AG09319 (cell line): ENCODE results near the gene LRRC4C.

ENCODE experiments used
- DNase-seq: peaks from one replicate; pipeline ENCODE4 v3.0.0-alpha.2; 2010; ENCODE audit warnings: low read depth; ENCODE audit errors: extremely low read depth
- TF ChIP-seq, protein P1 (sequence below): IDR thresholded peaks from 2 replicates; pipeline ENCODE4 v1.5.1; 2011; ENCODE audit warnings: low read depth, mild to moderate bottlenecking, inconsistent platforms, low read length, moderate library complexity

The LRRC4C gene

DNA sequence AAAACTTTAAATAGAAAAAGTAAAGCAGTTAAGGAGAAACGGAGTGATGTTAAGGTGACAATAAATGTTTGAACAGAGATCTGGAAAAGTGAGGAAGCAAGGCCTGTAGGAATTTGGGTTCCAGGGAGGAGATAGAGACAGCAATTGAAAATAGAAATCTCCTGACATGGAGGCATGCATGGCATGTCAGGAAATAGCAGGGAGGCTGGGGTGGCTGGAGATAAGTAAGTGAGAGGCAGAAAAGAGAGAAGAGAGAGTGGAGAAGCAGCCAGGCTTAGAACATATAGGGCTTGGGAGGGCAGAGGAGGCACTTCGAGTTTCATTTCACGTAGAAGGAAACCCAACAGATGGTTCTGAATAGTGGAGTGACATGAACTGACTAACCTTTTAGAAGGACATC is 185.5 kb downstream of the LRRC4C start:
- TF ChIP-seq, protein P1, sequence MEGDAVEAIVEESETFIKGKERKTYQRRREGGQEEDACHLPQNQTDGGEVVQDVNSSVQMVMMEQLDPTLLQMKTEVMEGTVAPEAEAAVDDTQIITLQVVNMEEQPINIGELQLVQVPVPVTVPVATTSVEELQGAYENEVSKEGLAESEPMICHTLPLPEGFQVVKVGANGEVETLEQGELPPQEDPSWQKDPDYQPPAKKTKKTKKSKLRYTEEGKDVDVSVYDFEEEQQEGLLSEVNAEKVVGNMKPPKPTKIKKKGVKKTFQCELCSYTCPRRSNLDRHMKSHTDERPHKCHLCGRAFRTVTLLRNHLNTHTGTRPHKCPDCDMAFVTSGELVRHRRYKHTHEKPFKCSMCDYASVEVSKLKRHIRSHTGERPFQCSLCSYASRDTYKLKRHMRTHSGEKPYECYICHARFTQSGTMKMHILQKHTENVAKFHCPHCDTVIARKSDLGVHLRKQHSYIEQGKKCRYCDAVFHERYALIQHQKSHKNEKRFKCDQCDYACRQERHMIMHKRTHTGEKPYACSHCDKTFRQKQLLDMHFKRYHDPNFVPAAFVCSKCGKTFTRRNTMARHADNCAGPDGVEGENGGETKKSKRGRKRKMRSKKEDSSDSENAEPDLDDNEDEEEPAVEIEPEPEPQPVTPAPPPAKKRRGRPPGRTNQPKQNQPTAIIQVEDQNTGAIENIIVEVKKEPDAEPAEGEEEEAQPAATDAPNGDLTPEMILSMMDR, result no peak

DNA sequence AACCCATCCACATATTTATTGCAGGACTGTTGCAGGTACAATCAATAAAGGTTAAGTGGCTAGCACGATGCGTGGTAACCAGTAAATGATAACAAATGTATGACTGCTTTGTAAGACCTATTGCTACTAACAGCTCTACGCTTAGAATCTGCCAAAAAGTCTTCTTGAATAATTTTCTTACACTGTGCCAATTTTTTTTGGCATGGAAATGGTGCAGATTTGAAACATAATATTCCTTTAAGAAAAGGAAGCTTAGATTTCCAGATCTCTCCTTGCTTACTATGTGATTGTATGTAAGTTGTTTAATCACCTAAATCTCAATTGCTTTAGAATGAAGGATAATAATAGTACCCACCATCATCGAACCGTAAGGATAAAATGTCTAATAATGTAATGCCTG is 192.0 kb downstream of the LRRC4C start:
- DNase-seq, result no peak

More for the DNA sequence above, 185.5 kb downstream of the LRRC4C start:
- DNase-seq, result no peak

DNA sequence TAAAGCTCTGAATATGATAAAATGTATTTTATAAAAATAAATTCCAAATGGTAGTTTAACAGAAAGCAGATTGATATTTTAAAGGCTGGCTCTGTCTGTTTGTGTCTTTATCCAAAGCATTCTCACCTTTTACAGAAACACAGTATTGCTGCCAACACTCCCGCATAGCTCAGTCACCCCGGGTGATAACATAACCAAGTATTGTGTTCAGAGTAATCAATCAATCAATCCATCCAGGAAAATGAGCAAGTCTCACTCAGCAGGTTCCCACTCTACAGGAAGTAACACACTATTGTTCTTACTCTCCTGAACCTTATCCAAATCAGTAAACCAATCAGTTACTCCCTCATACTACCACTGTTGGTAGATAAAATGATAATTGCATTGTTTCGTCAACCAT is 203.4 kb downstream of the LRRC4C start:
- no peak for DNase-seq
- TF ChIP-seq, protein P1, result no peak

More for the DNA sequence above, 192.0 kb downstream of the LRRC4C start:
- TF ChIP-seq, protein P1, result no peak

DNA sequence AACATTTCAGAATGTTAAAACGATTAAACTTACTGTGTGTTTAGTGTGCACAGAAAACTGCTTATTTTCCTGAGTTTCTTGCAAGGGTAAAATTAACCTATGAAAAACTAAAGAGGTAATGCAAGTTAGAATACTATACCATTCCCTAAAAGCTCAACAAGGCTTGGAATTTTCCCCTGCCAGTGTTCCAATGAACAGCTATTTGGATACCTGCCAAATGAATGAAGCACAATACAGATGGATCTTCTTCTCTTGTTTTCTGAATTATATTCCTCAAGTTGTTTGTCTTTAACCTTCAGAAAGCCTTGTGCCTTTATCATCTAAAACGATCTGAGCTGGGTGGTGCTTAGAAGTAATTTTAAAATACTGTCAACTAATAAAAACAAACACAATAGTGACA is 204.5 kb downstream of the LRRC4C start:
- TF ChIP-seq, protein P1, result no peak
- DNase-seq, result no peak

DNA sequence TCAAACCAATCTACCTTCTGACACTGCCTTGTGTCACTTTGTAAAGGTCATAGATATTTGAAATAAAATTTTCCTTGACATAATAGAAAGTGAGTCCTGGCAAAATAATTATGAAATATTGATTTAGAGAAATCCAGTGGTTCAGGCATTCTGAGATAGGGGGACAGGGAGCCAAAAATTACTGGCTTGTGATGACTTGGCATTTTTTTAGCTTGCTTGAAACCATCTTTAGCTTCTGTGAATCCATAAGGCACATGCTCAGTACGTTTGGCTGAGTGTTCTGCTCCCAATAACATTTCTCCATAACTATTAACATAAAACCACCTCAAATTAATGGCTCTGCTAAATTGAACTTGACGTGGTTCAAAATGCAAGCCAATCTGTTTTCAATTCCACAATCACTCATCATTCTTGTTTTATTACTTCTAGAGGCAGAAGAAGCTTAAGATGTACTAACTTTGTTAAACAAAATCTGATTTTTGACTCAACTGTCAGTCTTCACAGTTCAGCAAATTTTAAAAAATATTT is 209.0 kb downstream of the LRRC4C start:
- TF ChIP-seq, protein P1, result no peak
- no peak for DNase-seq

DNA sequence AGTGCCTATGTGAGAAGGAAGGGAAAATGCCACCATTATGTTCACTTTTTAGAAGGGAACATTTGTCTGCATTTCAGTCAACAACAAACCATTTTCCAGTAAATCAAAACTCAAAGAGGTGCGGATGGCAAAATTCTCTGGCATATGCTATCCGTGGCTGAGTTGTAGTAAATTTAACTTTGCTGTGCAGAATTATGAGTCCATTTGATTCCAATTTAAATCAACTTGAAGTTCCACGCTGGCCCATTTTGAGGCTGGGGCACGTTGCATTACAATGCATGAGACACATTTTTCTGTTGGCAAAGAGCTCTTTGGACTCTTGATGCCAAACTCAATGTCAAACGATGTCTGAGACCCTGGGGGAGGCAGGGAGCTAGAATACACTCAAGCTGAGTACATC is 211.8 kb downstream of the LRRC4C start:
- DNase-seq, result no peak
- TF ChIP-seq, protein P1, result no peak

DNA sequence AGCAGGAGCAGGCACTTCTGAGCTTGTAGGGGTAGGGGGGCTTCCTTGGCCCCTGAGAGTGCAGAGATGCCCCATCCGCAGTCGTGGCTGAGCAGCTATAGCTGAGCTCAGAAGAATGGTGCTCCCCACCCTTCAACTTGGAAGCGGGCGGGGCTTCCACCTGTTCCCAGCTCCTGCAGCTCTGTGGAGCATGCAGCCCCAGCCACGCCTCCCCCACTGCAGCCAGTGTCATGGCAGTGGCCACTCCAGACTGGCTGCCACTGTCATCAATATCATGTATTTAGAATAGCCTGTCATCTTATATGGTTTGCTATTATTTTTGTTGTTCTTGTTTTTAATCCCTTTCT is 213.1 kb downstream of the LRRC4C start:
- no peak for DNase-seq
- TF ChIP-seq, protein P1, result no peak
